HL-60/S4 (cell line): ENCODE results near the gene NCOA3.
"Not testable (repeated sequence)": the region's sequence is repeated elsewhere in the genome, so short reads cannot be mapped to it uniquely, and the experiment has no call there.

Experiments
- in situ Hi-C: fragments of 300-500 bp; cut with MboI; formaldehyde crosslinking; loops from 2 replicates; pipeline ENCODE4 v1.14.3; 2022; ENCODE audit warnings: low sequenced_read_pairs

NCOA3 gene

GRCh38 chr20:47594157-47594556 is 92.5 kb downstream of the NCOA3 start:
- in situ Hi-C loops = no loop called here

GRCh38 chr20:47595138-47595537 is 93.5 kb downstream of the NCOA3 start:
- in situ Hi-C loops = not testable (repeated sequence)

GRCh38 chr20:47596003-47596571 is 94.4 kb downstream of the NCOA3 start:
- in situ Hi-C loops = no loop called here

DNA sequence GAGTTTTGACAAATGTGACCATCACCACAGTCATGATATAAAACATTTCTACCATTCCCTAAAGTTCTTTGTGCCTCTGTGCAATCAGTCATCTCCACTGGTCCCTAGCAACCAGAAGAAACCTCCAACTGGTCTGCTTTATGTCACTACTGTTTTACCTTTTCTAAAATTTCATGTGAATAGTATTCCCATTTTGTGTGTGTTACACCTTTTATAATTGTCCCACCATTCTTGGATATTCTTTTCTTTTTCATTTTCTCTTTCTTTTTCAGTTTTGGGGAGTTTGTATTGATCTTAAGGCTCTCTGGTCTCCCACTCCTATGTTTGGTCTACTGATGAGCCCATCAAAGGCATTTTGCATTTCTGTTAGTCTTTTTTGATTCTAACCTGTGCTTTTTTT is 95.4 kb downstream of the NCOA3 start:
- in situ Hi-C loops = no loop called here

- in situ Hi-C loops = no loop called here
Measured at GRCh38 chr20:47598911-47599744, 97.4 kb downstream of the NCOA3 start.

DNA sequence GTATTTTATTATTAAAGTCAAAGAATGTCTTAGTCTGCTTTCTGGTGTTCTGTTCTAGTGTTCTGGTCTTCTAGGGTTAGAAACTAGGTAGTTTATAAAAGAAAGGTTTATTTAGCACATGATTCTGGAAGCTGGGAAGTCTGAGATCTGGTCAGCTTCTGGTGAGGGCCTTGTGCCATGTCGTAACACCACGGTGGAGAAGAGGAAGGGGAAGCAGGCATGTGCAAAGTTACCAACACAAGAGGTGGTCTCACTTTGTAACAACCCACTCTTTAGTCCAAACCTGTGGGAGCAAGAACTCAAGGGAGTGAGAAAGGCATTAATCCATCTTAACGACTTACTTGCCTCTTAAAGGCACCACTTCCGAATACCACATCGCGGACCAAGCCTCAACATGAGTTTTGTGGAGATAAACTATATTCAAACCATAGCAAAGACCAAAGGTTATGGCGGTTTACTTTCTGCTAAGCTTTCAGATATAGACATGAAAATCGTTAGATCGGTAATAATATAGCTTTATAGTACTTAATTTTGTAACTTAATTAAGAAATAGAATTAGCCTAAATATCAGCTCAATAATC is 99.4 kb downstream of the NCOA3 start:
- in situ Hi-C loops = no loop called here

DNA sequence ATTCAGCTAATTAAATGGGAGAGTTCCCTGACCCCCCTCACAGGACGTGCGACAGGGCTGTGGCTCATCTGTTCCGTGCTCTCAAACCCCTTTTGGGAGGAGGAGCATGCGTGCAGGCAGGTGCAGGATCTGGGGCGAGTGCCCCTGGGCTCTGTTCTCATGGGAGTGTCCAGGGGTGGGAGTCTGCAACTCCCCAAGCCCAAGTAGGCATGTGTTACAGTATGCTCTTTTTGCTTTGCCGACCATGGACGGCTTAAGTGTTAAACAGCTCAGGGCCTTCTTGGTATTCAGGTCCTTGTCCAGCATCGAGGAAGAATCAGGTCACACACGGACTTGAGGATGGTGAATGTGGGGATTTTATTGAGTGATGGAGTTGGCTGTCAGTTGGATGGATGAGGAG is 101.6 kb downstream of the NCOA3 start:
- in situ Hi-C loops = no loop called here

DNA sequence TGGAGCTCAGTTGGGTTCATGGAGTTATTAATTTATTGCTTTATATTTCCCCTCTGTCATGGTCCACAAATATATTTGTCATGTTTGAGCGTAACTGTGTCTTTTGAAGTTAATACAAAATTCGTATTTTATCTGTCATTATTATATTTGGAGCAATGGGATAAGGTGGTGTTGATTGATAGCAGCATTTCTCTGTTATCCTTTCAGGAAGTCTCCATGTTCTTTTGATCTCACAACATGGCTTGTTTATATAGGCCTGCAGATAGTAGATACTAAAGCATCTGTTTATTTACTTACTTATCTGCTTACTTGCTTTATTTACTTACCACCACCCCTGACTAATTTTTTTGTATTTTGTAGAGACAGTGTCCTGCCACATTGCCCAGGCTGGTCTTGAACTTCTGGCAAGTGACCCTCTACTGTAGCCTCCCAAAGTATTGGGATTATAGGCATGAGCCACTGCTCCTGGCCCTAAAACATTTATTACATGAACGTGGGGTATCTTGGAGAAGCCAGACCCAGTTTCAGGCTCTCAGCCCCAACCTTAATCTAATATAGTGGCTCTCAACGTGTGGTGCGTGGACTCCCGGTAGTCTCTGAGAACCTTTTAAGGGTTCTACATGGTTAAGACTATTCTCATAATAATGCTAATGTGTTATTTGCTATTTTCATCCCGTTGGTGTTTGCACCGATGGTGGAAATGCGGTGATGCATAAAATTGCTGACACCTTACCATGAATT is 104.2 kb downstream of the NCOA3 start:
- in situ Hi-C loops = no loop called here

DNA sequence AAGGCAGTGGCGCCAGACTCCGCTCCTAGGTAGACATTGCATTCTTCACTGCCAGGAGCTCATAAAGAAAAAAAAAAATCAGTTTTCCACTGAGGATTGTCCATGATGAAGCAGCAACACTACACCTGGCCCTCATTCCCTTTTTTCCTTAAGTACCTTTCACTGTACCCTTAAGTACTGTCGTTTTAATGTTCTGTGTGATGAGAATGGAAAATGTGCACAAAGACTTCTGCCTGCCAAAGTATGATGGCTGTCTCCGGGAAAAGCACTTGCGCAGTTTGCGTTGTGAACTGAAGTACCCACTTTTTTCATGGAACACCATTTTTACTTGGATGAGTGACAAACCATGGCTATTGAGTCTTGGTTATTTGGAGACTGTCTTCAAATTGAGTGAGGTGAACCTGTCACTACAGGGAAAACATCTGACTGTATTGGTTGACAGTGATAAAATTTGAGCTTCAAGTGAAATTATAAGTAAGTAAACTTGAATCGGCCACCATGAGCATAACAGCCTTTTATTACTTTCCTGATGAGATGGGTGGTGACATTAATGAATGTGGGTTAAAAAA is 104.8 kb downstream of the NCOA3 start:
- in situ Hi-C loops = no loop called here

GRCh38 chr20:47606983-47607613 is 105.4 kb downstream of the NCOA3 start:
- in situ Hi-C loops = no loop called here

DNA sequence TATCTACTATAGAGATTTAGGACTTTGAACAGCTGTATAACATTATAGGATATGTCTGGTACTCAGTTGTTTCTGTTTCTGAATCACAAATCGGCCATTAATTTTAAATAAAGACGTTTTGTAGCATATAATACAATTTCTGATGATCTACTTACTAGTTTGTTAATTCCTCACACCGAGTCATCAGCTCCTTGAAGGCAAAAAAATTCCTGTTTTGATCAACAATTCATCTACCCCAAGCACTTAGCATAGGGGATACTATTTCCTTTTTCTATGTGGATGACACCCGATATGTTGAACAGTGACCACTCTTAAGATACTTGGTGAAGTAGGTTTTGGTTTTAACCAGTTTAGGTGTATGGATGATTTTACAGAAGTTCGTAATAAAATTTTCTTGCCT is 107.3 kb downstream of the NCOA3 start:
- in situ Hi-C loops = no loop called here

DNA sequence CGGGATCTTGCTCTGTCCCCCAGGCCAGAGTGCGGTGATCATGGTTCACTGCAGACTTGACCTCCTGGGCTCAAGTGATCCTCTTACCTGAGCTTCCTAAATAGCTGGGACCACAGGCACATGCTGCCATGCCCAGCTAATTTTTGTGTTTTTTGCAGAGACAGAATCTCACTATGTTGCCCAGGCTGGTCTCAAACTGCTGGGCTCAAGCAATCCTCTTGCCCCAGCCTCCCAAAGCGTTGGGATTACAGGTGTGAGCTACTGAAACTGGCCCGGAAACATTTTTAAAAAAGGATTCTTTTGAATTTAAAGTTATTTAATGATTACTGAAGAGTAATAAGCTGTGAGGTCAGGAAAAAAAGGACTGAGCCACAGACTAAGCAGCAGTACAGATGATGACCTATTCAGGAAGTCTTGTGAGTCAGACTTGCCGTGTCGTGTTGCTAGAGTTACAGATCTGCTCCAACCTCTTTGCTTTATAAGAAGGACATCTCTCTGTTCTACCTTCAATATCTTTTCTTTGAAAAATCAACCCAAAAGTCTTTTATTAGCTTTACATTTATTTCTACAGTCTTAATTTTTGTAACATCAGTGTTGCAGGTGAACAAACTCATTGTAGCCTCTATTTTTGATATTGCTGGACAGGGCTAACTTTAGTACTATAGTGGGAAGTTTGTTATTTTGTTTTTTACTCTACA is 108.7 kb downstream of the NCOA3 start:
- in situ Hi-C loops = no loop called here

DNA sequence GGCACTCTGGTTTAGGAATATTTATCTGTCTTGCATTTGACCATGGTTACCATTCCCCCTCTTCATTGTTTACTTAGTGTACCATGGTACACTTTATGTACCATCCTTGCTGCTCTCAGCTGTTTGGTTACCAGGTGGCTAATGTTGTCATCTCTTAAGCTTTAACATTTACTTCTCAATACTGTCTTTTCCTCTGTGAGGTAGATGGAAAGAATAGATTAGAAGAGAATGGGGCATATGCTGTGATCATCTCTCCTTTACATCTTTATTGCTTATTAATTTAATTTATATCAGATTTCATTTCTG is 109.2 kb downstream of the NCOA3 start:
- in situ Hi-C loops = no loop called here

- in situ Hi-C loops = no loop called here
Measured at GRCh38 chr20:47611785-47612184, 110.1 kb downstream of the NCOA3 start.

DNA sequence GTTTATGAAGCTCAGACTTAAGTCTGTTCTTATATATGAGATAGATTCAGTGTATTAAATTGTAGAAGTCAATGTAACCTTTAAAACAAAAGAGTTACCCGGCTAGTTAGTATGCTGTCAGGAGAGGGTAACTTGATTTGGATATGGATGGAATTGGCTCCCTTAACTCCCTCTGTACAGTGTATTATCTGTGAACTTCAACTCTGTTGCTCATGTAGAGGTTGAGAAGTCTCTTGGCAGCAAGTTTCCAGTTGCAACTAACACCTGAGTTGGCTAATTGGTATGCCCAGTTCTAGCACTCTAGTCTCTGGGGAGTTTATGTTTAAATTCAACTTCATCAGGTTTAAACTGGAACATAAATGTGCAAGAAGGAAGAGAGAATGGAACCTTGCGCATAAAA is 111.0 kb downstream of the NCOA3 start:
- in situ Hi-C loops = no loop called here

GRCh38 chr20:47614703-47615309 is 113.1 kb downstream of the NCOA3 start:
- in situ Hi-C loops = no loop called here

DNA sequence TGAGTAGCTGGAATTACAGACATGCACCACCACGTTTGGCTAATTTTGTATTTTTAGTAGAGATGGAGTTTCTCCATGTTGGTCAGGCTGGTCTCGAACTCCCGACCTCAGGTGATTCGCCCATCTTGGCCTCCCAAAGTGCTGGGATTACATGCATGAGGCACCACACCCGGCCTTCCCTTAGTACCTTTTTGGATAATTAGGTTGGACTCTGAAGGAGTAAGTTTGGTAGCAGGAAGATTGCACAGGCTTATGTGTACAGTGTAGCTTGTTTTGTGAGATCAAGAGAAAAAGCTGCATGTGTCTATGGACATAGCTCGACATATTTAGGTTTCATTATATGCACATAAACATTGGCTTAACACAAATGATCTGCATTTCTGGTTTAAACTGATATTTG is 116.8 kb downstream of the NCOA3 start:
- in situ Hi-C loops = no loop called here

DNA sequence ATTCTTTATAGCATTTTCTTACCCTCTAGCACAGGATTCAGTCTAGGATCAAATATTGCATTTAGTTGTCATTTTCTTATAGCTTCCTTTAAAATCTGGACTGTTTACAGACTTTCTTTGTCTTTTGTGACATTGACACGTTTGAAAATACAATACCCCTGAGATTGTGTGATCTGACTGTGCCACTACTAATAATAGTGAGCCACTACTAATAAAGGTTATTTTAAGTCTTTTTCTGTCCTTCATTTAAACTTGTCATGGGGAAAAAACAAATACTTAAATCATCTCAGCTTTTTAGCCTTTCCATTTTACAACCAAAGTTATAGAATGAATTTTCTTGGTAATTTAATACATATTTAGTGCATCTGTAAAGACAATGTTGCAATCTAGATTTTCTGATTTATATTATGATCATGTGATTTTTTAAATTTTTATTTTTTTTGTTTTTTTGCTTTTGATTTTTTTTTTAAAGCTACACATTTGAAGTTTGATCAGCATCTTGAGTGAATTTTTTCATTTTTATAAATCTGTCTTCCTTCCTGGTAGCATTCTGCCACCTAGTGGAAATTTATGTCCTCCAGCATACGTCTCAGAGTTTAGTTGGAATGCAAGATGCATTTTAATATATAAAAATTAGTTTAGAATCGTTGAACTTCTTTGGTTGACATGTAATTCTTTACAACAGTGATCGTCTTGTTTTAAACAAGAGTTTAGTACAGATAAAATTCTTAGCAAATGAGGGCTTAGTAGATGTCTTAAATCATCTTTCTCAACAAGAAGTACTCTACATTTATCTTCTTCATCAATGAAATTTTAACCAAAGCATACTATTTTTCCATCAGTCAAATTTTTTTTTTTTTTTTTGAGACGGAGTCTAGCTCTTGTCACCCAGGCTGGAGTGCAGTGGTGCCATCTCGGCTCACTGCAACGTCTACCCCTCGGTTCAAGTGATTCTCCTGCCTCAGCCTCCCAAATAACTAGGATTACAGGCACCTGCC is 119.4 kb downstream of the NCOA3 start:
- in situ Hi-C loops = loop anchor here (5.0 kb wide), 1 partner anchor 234 kb away; no protein-coding TSS in a partner anchor
